T1000 (cell line): Measurements from ENCODE around the gene SLC35G4.
"Not testable (repeated sequence)": the region's sequence is repeated elsewhere in the genome, so short reads cannot be mapped to it uniquely, and the experiment has no call there.

Experiments used
- DNase-seq: peaks from one replicate; lab custom pipeline; 2025; ENCODE audit warnings: mixed read lengths; lab: John Stamatoyannopoulos, UW

The SLC35G4 gene

GRCh38 chr18:11609488-11609887, at the start of gene SLC35G4:
SLC35G4 (plus strand) TSS chr18:11609596; CDS start chr18:11609596, 0 bp downstream.
- not testable (repeated sequence) for DNase-seq

- DNase-seq, result no peak
Measured at GRCh38 chr18:11561293-11561692, 48.1 kb upstream of the SLC35G4 start.

GRCh38 chr18:11565716-11566115, 43.7 kb upstream of the SLC35G4 start:
- no peak for DNase-seq

GRCh38 chr18:11566236-11566965, 43.0 kb upstream of the SLC35G4 start:
- no peak for DNase-seq

- DNase-seq, result no peak
Measured at GRCh38 chr18:11567396-11567795, 42.0 kb upstream of the SLC35G4 start.

GRCh38 chr18:11570073-11570588, 39.3 kb upstream of the SLC35G4 start:
- no peak for DNase-seq

- DNase-seq, result no peak
Measured at GRCh38 chr18:11570769-11571412, 38.5 kb upstream of the SLC35G4 start.

- DNase-seq, result no peak
Measured at GRCh38 chr18:11572201-11572600, 37.2 kb upstream of the SLC35G4 start.

GRCh38 chr18:11574545-11574944, 34.9 kb upstream of the SLC35G4 start:
- no peak for DNase-seq

GRCh38 chr18:11577271-11578112, 31.9 kb upstream of the SLC35G4 start:
- no peak for DNase-seq

GRCh38 chr18:11578799-11579198, 30.6 kb upstream of the SLC35G4 start:
- no peak for DNase-seq

- DNase-seq, result no peak
Measured at GRCh38 chr18:11579916-11580315, 29.5 kb upstream of the SLC35G4 start.

GRCh38 chr18:11581286-11581685, 28.1 kb upstream of the SLC35G4 start:
- DNase-seq, result no peak

GRCh38 chr18:11585596-11585995, 23.8 kb upstream of the SLC35G4 start:
- no peak for DNase-seq

- DNase-seq, result no peak
Measured at GRCh38 chr18:11586896-11587295, 22.5 kb upstream of the SLC35G4 start.

- no peak for DNase-seq
Measured at GRCh38 chr18:11587432-11587831, 22.0 kb upstream of the SLC35G4 start.

GRCh38 chr18:11587846-11588245, 21.6 kb upstream of the SLC35G4 start:
- no peak for DNase-seq

GRCh38 chr18:11591957-11592356, 17.4 kb upstream of the SLC35G4 start:
- DNase-seq, result no peak

- DNase-seq, result no peak
Measured at GRCh38 chr18:11600321-11600720, 9.1 kb upstream of the SLC35G4 start.

GRCh38 chr18:11607906-11608305, 1.5 kb upstream of the SLC35G4 start:
- DNase-seq, result no peak

GRCh38 chr18:11608618-11609017, 778 bp upstream of the SLC35G4 start:
- DNase-seq, result not testable (repeated sequence)

GRCh38 chr18:11613073-11613472, 3.7 kb downstream of the SLC35G4 start:
- DNase-seq, result not testable (repeated sequence)
